Measurements from ENCODE around the gene PTTG1IP.

The PTTG1IP gene

DNA sequence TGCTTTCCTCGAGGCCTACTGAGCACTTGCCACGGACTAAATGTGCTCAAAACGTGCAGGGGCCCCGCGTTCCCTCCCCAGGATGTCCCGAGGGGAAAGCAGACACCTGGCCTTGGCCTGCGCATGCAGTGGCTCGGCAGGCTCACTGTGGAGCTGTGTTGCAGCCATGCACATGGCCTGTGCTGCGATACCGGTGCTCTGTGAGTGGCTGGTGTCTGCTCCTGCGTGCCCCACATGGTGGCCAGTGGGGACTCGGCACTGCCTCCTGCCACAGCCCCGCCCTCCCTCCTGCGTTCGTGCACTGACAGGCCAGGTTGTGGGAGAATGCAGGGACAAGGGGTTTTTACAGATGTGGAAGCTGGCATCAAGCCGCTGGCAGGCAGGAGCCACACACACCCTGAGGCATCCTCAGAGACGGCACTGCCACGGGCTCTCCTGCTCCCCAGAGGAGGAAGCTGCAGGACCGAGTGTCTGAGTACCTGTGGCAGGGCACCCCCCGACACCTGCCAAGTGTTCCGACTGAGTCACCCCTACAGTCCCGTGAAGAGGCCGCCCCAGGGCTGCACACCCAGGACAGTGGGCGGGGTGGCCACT, 16.9 kb upstream of the PTTG1IP start:
- no peak for DNase-seq (ENCODE audit: low read depth)
- H3K4me3 ChIP-seq (ENCODE audit: low read length): no peak overlapping the region
- TF ChIP-seq, protein P1, sequence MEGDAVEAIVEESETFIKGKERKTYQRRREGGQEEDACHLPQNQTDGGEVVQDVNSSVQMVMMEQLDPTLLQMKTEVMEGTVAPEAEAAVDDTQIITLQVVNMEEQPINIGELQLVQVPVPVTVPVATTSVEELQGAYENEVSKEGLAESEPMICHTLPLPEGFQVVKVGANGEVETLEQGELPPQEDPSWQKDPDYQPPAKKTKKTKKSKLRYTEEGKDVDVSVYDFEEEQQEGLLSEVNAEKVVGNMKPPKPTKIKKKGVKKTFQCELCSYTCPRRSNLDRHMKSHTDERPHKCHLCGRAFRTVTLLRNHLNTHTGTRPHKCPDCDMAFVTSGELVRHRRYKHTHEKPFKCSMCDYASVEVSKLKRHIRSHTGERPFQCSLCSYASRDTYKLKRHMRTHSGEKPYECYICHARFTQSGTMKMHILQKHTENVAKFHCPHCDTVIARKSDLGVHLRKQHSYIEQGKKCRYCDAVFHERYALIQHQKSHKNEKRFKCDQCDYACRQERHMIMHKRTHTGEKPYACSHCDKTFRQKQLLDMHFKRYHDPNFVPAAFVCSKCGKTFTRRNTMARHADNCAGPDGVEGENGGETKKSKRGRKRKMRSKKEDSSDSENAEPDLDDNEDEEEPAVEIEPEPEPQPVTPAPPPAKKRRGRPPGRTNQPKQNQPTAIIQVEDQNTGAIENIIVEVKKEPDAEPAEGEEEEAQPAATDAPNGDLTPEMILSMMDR (conservative IDR thresholded peaks at IDR 0.05; ENCODE audit: low read depth, low read length): no peak

DNA sequence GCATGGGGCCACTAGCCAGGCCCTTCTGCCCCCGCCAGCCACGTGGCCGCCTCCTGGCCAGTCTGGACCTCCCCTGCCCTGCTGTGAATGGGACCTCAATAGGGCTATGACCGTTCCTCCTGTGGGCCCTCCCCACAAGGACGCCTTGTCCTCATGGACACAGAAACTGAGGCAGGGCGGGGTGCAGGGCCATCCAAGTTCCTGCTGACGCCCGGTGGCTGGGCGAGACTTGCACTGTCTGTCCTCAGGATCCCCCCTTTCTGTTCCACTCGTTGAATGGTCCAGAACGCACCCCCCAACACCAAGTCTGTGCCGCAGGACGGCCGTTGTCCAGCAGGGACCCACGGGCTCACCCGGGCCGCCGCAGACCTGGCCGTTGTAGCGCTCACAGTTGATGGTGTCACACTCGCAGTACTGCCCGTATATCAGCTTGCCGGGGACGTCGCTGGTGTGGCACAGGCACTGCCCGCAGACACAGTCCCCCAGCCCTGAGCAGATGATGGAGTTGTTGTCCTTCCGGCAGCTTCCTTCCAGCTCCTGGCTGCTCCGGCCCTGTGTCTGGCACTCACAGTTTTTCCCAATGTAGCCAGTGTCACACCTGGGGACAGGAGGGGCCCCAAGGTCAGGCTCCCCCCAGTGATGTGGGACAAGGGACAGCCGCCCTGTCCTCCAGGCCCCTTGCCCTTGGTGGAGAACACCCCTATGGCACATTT, 16.3 kb upstream of the PTTG1IP start:
- no peak overlapping the region for H3K4me3 ChIP-seq (ENCODE audit: low read length)
- no peak for DNase-seq (ENCODE audit: low read depth)
- TF ChIP-seq, protein P1 (conservative IDR thresholded peaks at IDR 0.05; ENCODE audit: low read depth, low read length): no peak

DNA sequence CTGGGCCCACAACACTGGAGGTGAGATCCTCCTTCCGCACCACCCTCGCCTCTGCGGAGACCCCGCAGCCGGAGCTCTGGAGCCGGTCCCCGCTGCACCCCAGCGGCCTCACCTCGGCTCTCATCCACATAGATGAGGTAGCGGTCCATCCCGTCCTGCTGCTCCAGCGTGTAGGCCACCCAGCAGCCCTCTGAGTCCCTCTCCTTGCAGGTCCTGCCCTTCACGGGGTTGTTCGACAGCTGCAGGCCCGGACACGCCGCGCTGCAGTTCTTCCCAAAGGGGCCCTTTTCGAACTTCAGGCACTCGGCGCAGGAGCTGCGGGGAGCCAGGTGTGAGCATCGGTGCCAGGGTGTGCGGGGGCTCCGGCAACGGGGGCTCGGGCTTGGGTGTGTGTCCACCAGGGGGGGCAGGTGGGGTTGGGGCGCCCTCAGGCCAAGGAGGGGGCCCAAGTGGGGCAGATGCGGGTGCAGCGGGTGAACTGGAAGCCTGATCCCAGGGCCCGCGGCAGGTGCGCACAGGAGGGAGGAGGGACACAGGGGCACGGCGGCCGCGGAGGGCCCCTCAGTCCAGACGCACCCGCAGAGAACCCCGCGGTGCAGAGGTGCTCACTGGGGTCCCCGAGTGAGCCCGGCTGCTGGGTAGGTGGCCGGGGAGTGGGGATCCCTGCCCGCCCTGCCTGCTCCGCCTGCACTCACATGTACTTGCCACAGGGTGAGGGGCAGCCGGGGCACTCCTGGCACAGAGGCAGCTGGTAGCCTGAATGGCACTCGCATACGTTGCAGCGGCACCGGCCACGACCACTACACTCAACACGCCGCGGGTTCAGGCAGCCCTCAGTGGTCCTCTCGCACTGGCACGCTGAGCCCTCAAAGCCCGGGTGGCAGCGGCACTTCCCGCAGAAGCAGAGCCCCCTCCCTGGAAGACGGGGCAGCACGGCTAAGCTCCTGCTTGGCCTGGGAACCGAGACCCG, 15.4 kb upstream of the PTTG1IP start:
- TF ChIP-seq, protein P1 (conservative IDR thresholded peaks at IDR 0.05; ENCODE audit: low read depth, low read length): no peak
- no peak overlapping the region for H3K4me3 ChIP-seq (ENCODE audit: low read length)
- no peak for DNase-seq (ENCODE audit: low read depth)

DNA sequence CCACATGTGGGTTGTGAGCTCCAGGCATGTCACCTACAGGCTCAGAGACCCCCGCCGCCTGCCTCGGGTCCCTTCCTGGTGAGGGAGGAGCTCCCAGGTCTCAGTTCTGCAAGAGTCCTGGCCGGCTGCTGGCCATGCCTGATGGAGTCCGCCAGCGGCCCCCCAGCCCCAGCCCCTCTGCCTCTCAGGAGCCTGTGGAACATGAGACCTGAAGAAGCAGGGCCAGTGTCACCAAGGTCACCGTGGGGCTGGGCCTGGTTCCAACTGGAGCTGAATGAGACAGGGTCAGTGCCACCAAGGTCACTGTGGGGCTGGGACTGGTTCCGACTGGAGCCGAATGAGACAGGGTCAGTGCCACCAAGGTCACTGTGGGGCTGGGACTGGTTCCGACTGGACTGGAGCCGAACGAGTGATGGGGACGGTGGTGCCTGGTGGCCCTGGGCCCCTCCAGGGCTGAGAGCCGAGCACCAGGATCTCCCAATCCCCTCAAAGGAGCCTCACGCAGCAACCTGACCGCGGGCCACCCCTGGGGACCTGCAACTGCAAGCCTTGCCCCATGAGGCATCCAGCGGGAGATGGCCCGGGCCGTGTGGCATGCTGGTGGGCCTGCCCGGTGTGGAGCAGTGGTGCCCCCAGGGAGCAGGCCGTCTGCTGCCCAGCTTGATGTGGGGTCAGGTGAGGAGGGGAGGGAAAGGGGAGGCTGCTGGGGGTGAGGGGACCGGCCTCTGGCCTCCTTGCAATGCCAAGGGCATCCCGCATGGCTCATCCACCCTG, 14.5 kb upstream of the PTTG1IP start:
- no peak overlapping the region for H3K4me3 ChIP-seq (ENCODE audit: low read length)
- TF ChIP-seq, protein P1 (conservative IDR thresholded peaks at IDR 0.05; ENCODE audit: low read depth, low read length): no peak
- no peak for DNase-seq (ENCODE audit: low read depth)

DNA sequence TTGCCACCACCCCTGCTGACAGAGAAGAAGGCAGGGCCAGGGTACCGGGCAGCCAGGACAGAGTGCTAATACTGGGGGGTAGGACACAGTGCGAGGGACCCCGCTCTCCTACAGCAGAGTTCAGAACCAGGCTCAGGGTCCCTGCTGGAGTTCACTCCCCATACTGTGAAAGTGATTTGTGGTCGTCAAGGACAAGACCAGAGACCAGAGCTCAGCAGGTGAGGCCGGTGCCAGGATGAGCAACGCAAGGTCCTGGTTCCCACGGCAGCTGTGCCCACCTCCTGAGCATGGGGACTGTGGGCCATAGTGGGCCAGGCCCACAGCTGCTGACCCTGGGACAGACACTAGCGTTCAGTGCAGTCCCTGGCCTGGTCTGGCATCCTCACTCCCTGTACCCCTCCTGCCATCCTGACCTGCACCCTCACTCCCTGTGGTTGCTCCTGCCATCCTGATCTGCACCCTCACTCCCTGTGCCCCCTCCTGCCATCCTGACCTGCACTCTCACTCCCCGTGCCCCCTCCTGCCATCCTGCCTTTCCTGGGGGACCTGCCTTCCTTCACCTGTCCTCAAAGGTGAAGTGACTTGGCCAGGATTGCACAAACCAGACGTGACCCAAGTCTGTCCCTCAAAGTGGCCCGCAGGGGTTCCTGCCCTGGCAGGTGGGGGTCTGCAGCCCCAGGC, 13.8 kb upstream of the PTTG1IP start:
- no peak overlapping the region for H3K4me3 ChIP-seq (ENCODE audit: low read length)
- TF ChIP-seq, protein P1 (conservative IDR thresholded peaks at IDR 0.05; ENCODE audit: low read depth, low read length): no peak

More for the DNA sequence above, 13.8 kb upstream of the PTTG1IP start:
- DNase-seq (ENCODE audit: low read depth): no peak
